RWPE1 (cell line): Measurements from ENCODE around the gene OR11H6.
"Not testable (repeated sequence)": the region's sequence is repeated elsewhere in the genome, so short reads cannot be mapped to it uniquely, and the experiment has no call there.

Source experiments
- CTCF ChIA-PET: fragments of 350-600 bp; sonication (Branson Sonifier 250); formaldehyde crosslinking; extraction: SDS; loops from one replicate; lab custom pipeline; 2021; lab: Yijun Ruan, JAX
- POLR2A ChIA-PET: fragments of 400-600 bp; formaldehyde crosslinking; extraction: SDS; loops from one replicate; lab custom pipeline; 2020; ENCODE audit warnings: antibody characterized with exemption; ENCODE audit not compliant: low non-redundant PET; lab: Yijun Ruan, JAX
- DNase-seq: peaks from one replicate; pipeline ENCODE4 v3.0.0; 2012; ENCODE audit warnings: low spot score
- H3K27ac ChIP-seq: fragments of 450-650 bp; 2 replicates; pipeline ENCODE4 v1.5.1; 2017
- CTCF ChIP-seq: fragments of 450-650 bp; conservative IDR thresholded peaks from 2 replicates; pipeline ENCODE4 v1.5.1; 2017; ENCODE audit warnings: low read depth, mild to moderate bottlenecking

The OR11H6 gene, protein sequence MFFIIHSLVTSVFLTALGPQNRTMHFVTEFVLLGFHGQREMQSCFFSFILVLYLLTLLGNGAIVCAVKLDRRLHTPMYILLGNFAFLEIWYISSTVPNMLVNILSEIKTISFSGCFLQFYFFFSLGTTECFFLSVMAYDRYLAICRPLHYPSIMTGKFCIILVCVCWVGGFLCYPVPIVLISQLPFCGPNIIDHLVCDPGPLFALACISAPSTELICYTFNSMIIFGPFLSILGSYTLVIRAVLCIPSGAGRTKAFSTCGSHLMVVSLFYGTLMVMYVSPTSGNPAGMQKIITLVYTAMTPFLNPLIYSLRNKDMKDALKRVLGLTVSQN

GRCh38 chr14:20223410-20223809 is at the start of gene OR11H6:
Gene OR11H6, plus strand, starts transcription at chr14:20223710. Its CDS starts 0 bp downstream, at chr14:20223710.
- TF ChIP-seq CTCF, result no peak
- CTCF ChIA-PET, result no interaction called here
- DNase-seq, result no peak
- POLR2A ChIA-PET, result no interaction called here
- H3K27ac ChIP-seq, result no peak within 1 kb of the TSS

DNA sequence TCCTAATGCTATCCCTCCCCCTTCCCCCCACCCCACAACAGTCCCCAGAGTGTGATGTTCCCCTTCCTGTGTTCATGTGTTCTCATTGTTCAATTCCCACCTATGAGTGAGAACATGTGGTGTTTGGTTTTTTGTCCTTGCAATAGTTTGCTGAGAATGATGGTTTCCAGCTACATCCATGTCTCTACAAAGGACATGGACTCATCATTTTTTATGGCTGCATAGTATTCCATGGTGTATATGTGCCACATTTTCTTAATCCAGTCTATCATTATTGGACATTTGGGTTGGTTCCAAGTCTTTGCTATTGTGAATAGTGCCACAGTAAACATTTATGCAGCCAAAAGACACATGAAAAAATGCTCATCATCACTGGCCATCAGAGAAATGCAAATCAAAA is 49.3 kb upstream of the OR11H6 start:
- POLR2A ChIA-PET, H3K27ac ChIP-seq, DNase-seq, CTCF ChIA-PET: not testable (repeated sequence)

- POLR2A ChIA-PET, result no interaction called here
- CTCF ChIA-PET, result interaction anchor here (0.5 kb wide), 1 partner anchor 1301 kb away, joined by 4 read pairs; no protein-coding TSS in a partner anchor
Observed at GRCh38 chr14:20176330-20176729, 47.2 kb upstream of the OR11H6 start.

GRCh38 chr14:20177433-20177974 is 46.0 kb upstream of the OR11H6 start:
- ChIA-PET POLR2A (no interaction called here), CTCF (interaction anchor here (0.7 kb wide), 1 partner anchor 70 kb away, joined by 6 read pairs; no protein-coding TSS in a partner anchor)

More at GRCh38 chr14:20176330-20176729, 47.2 kb upstream of the OR11H6 start:
- no peak for DNase-seq
- no peak overlapping the region for H3K27ac ChIP-seq
- TF ChIP-seq CTCF, result no peak

DNA sequence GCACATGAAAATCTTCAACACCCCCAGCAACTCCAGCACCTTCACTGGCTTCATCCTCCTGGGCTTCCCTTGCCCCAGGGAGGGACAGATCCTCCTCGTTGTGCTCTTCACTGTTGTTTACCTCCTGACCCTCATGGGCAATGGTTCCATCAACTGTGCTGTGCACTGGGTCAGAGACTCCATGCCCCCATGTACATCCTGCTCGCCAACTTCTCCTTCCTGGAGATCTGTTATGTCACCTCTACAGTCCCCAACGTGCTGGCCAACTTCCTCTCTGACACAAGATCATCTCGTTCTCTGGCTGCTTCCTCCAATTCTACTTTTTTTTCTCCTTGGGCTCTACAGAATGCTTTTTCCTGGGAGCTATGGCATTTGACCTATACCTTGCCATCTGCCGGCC is 44.3 kb upstream of the OR11H6 start:
- ChIA-PET POLR2A (no interaction called here), CTCF (no interaction called here)
- no peak overlapping the region for H3K27ac ChIP-seq
- no peak for DNase-seq
- no peak for TF ChIP-seq CTCF

More at GRCh38 chr14:20177433-20177974, 46.0 kb upstream of the OR11H6 start:
- no peak for DNase-seq
- no peak overlapping the region for H3K27ac ChIP-seq
- TF ChIP-seq CTCF, result no peak

GRCh38 chr14:20179880-20180279 is 43.6 kb upstream of the OR11H6 start:
- no peak for DNase-seq
- no peak for TF ChIP-seq CTCF
- H3K27ac ChIP-seq, result no peak overlapping the region
- ChIA-PET CTCF (no interaction called here), POLR2A (no interaction called here)

DNA sequence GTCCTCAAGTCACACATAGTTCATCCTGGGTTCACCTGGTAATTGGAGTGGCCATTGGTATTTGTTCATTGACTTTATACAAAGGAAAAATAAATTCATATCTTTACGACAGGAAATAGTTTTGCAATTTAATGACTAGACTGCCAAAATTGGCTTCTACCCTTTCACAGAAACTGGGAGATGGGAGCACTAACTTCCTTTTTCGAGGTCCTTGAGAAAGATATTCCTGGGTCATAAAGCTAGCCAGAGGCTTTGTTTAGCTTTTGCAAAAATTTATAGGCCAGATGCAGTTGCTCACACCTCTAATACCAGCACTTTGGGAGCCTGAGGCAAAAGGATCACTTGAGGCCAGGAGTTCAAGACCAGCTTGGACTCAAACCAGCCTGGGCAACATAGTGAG is 43.0 kb upstream of the OR11H6 start:
- ChIA-PET POLR2A (no interaction called here), CTCF (no interaction called here)
- DNase-seq, result no peak
- no peak overlapping the region for H3K27ac ChIP-seq
- TF ChIP-seq CTCF, result no peak
